Epithelial cell of esophagus (primary cell): ENCODE results near the gene TBX1.

Source experiments
- DNase-seq: peaks from one replicate; pipeline ENCODE4 v3.0.0; 2010; ENCODE audit warnings: low read depth
- H3K4me3 ChIP-seq: 2 replicates; pipeline ENCODE4 v1.5.1; 2011; ENCODE audit warnings: mild to moderate bottlenecking, low read length, control low read depth
- CTCF ChIP-seq: IDR thresholded peaks from 2 replicates; pipeline ENCODE4 v1.5.1; 2011; ENCODE audit warnings: low read depth, mild to moderate bottlenecking, low read length, control low read depth, inconsistent platforms; ENCODE audit not compliant: insufficient read depth; ENCODE audit errors: missing control alignments

Gene TBX1

DNA sequence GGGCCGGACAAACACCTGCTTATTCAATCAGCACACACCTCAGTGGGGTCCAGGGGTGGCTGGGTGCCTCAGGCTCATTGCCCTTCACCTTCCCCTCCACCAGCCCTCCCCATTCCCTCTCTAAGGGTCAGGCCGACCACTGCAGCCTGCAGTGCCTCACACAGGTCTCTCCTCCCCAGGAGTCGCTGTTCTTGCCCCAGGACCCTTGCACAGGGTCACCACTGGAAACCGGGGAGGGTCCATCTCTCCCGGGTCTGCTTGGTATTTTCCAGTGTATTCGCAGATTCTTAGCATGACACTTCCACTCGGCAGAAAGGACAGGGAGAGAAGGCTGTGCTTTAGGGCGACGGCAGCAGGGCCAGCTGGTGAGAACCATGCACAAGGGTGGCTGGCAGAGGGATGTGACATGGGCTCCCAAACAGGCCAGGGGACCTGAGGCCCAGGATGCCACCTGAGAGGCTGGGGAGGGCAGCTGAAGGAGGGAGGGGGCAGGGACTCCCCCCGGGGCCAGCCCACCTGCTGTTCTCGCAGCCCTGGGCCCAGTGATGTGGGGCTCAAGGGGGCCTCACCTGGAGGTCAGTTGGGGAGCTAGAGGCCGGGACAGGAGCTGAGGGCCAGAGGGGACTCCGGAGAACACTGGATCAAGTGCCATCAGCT, 16.1 kb upstream of the TBX1 start:
- no peak for DNase-seq
- H3K4me3 ChIP-seq: no peak overlapping the region
- no peak for TF ChIP-seq CTCF

GRCh38 chr22:19745155-19746101, 15.2 kb upstream of the TBX1 start:
- no peak for TF ChIP-seq CTCF
- no peak overlapping the region for H3K4me3 ChIP-seq
- no peak for DNase-seq

GRCh38 chr22:19746726-19747125, 13.9 kb upstream of the TBX1 start:
- no peak overlapping the region for H3K4me3 ChIP-seq
- no peak for DNase-seq
- TF ChIP-seq CTCF: no peak

GRCh38 chr22:19747551-19747950, 13.0 kb upstream of the TBX1 start:
- DNase-seq: no peak
- H3K4me3 ChIP-seq: no peak overlapping the region
- no peak for TF ChIP-seq CTCF

- no peak overlapping the region for H3K4me3 ChIP-seq
- DNase-seq: no peak
Measured at GRCh38 chr22:19748139-19748538, 12.4 kb upstream of the TBX1 start.

DNA sequence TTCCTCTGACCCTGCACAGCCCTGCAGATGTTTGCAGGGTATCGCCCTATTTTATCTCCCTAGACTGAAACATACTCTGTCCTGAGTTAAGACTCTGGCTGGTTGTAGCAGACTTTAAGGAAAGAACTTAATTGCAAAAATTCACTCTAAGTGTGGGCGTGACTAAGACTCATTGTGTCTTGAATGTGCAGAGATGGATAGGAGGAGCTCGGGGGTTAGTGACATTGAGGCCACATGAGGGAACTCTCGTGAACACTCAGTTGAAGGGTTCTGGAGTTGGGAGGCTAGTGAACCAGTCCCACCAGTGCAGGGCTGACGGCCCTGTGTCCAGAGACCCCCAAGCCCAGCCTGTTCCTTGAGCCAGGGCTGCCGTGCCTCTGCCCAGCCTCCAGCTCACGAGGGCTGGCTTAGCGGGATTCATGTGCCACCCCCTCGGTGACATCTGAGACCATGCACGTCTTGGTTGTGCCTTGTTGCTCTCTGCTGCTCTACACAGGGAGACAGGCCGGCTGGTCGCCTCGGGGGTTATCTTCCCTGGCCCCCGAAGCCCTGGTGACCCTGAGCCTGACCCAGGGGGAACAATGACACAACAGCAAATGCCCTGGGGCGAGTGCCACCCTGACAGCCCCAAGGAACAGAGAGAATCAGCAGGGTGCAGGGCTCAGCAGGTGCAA, 11.4 kb upstream of the TBX1 start:
- no peak for DNase-seq
- no peak overlapping the region for H3K4me3 ChIP-seq
- no peak for TF ChIP-seq CTCF

More at GRCh38 chr22:19748139-19748538, 12.4 kb upstream of the TBX1 start:
- TF ChIP-seq CTCF: no peak
